ENCODE measurements around the gene LANCL3. TPM values are rescaled to one million over a fixed set of nuclear protein-coding genes. Genes with fewer than 3 reads are reported as not detected.

The LANCL3 gene
- total RNA-seq, 1 experiment from 2014 or later = 2.5 TPM

DNA sequence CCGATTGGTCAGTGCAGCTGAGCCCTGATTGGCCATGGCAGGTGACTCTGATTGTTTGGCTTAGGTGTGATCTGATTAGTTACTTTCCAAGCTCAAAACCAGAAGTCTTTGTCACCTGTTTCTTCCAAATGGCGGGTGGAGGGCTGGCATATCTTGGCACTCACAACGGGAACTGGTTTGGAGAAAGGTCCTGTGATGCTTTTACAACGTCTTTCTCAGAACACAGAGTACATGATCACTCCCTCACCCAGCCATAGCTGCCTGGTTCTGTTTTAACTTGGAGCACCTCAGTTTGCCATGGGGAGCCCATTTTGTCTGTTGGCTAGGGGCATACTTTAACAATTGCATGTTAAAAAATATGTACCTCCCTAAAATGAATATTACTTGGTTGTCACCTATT lies 101.1 kb downstream of the LANCL3 start:
- DNase-seq (ENCODE audit: low spot score) = no peak
- no TSS peak for BruUV-seq (replicated peaks)
- Histone ChIP-seq H3K27ac (ENCODE audit: low read depth, low read length, poor library complexity, severe bottlenecking) (no peak overlapping the region), H3K27me3 (replicated peaks; ENCODE audit: insufficient read depth, low read depth, low read length, poor library complexity) (no peaks in the 10 kb centered on the region), H3K9me3 (ENCODE audit: low read depth, low read length, poor library complexity, severe bottlenecking) (no peaks in the 10 kb centered on the region), H3K4me1 (ENCODE audit: insufficient read depth, low read length, poor library complexity, severe bottlenecking) (no peaks in the 10 kb centered on the region), H3K4me3 (ENCODE audit: low read depth, low read length, poor library complexity, severe bottlenecking) (no peak overlapping the region), H3K36me3 (ENCODE audit: insufficient read depth, low read length, poor library complexity, severe bottlenecking) (no peaks in the 10 kb centered on the region)
- TF ChIP-seq EZH2 (IDR thresholded peaks at IDR 0.05; ENCODE audit: borderline replicate concordance, low read depth, low read length, poor library complexity, severe bottlenecking) = no peak
- TF ChIP-seq, protein P1, sequence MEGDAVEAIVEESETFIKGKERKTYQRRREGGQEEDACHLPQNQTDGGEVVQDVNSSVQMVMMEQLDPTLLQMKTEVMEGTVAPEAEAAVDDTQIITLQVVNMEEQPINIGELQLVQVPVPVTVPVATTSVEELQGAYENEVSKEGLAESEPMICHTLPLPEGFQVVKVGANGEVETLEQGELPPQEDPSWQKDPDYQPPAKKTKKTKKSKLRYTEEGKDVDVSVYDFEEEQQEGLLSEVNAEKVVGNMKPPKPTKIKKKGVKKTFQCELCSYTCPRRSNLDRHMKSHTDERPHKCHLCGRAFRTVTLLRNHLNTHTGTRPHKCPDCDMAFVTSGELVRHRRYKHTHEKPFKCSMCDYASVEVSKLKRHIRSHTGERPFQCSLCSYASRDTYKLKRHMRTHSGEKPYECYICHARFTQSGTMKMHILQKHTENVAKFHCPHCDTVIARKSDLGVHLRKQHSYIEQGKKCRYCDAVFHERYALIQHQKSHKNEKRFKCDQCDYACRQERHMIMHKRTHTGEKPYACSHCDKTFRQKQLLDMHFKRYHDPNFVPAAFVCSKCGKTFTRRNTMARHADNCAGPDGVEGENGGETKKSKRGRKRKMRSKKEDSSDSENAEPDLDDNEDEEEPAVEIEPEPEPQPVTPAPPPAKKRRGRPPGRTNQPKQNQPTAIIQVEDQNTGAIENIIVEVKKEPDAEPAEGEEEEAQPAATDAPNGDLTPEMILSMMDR (conservative IDR thresholded peaks at IDR 0.05; ENCODE audit: low read depth, low read length) = no peak
- CTCF ChIA-PET = no interaction called here
- intact Hi-C loops (cut with micrococcal nuclease; ENCODE audit: unreplicated experiment) = no loop called here
- POLR2A ChIA-PET (ENCODE audit: low non-redundant PET) = no interaction called here

DNA sequence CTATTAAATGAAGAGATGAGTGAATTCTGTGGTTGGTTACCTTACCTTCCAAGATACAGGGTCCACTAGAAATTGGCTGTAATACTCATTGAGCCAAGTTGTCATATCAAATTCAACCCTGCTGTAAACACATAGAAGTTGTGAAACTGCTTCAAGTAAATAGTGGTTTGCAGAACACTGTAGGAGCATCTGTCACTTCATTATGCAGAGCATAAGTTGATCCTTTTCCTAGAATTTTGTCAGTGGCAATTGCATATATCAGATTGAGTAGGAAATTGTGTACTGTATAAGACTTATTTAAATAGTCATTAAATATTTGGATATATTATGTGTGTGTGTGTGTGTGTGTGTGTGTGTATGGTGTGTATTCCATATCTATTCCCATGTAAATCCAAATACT lies 105.3 kb downstream of the LANCL3 start:
- ChIA-PET CTCF (no interaction called here), POLR2A (ENCODE audit: low non-redundant PET) (no interaction called here)
- intact Hi-C loops (cut with micrococcal nuclease; ENCODE audit: unreplicated experiment) = no loop called here
- H3K9me3 ChIP-seq (ENCODE audit: low read depth, low read length, poor library complexity, severe bottlenecking) = no peaks in the 10 kb centered on the region
- H3K27me3 ChIP-seq (replicated peaks; ENCODE audit: insufficient read depth, low read depth, low read length, poor library complexity) = no peaks in the 10 kb centered on the region
- no TSS peak for BruUV-seq (replicated peaks)
- TF ChIP-seq, protein P1 (conservative IDR thresholded peaks at IDR 0.05; ENCODE audit: low read depth, low read length) = no peak
- no peak for TF ChIP-seq EZH2 (IDR thresholded peaks at IDR 0.05; ENCODE audit: borderline replicate concordance, low read depth, low read length, poor library complexity, severe bottlenecking)
- H3K4me3 ChIP-seq (ENCODE audit: low read depth, low read length, poor library complexity, severe bottlenecking) = no peak overlapping the region
- no peaks in the 10 kb centered on the region for H3K4me1 ChIP-seq (ENCODE audit: insufficient read depth, low read length, poor library complexity, severe bottlenecking)
- no peaks in the 10 kb centered on the region for H3K36me3 ChIP-seq (ENCODE audit: insufficient read depth, low read length, poor library complexity, severe bottlenecking)
- no peak for DNase-seq (ENCODE audit: low spot score)
- H3K27ac ChIP-seq (ENCODE audit: low read depth, low read length, poor library complexity, severe bottlenecking) = no peak overlapping the region

DNA sequence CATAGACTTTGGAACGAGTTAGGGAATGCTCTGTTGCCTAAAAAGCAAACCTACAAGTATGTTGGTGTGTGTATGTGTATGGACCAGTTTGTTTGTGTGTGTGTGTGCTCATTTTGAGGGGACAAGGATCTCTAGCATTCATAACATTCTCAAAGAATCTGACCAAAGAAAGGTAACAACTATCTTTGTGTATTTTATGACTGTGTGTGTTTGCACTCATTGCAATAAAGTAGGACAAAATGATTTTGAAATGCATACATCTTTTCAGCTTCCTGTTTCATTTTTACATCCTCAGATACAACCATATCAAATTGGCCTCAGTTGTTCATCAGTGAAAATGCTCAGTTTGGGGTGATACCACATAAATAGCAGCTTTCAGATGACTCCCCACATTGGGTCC lies 105.8 kb downstream of the LANCL3 start:
- no peak overlapping the region for H3K4me3 ChIP-seq (ENCODE audit: low read depth, low read length, poor library complexity, severe bottlenecking)
- no peaks in the 10 kb centered on the region for H3K4me1 ChIP-seq (ENCODE audit: insufficient read depth, low read length, poor library complexity, severe bottlenecking)
- no TSS peak for BruUV-seq (replicated peaks)
- POLR2A ChIA-PET (ENCODE audit: low non-redundant PET) = no interaction called here
- no peak for DNase-seq (ENCODE audit: low spot score)
- intact Hi-C loops (cut with micrococcal nuclease; ENCODE audit: unreplicated experiment) = no loop called here
- CTCF ChIA-PET = no interaction called here
- no peaks in the 10 kb centered on the region for H3K9me3 ChIP-seq (ENCODE audit: low read depth, low read length, poor library complexity, severe bottlenecking)
- no peak overlapping the region for H3K27ac ChIP-seq (ENCODE audit: low read depth, low read length, poor library complexity, severe bottlenecking)
- TF ChIP-seq, protein P1 (conservative IDR thresholded peaks at IDR 0.05; ENCODE audit: low read depth, low read length) = no peak
- TF ChIP-seq EZH2 (IDR thresholded peaks at IDR 0.05; ENCODE audit: borderline replicate concordance, low read depth, low read length, poor library complexity, severe bottlenecking) = no peak
- H3K36me3 ChIP-seq (ENCODE audit: insufficient read depth, low read length, poor library complexity, severe bottlenecking) = no peaks in the 10 kb centered on the region
- no peaks in the 10 kb centered on the region for H3K27me3 ChIP-seq (replicated peaks; ENCODE audit: insufficient read depth, low read depth, low read length, poor library complexity)
